ENCODE measurements around the gene PRODH2.
"Not testable (repeated sequence)": the region's sequence is repeated elsewhere in the genome, so short reads cannot be mapped to it uniquely, and the experiment has no call there.

PRODH2 gene

GRCh38 chr19:35773020-35773806 is 39.4 kb downstream of the PRODH2 start:
- ChIA-PET POLR2A (interaction anchor here (0.5 to 1.6 kb wide), 3 partner anchors 16 to 27 kb away, joined by 3 to 9 read pairs (median 3); partner anchors contain the start of genes HSPB6 and LIN37), CTCF (no interaction called here)
- no peak for DNase-seq (ENCODE audit: extremely low spot score)
- TF ChIP-seq ZNF384 (IDR thresholded peaks at IDR 0.05), result no peak
- no peak for TF ChIP-seq HDGF (IDR thresholded peaks at IDR 0.05; ENCODE audit: borderline replicate concordance)
- no peak for TF ChIP-seq ELF4 (IDR thresholded peaks at IDR 0.05)
- no peak for TF ChIP-seq SP1 (IDR thresholded peaks at IDR 0.05)
- no peak for TF ChIP-seq FOXA1 (IDR thresholded peaks at IDR 0.05)
- TF ChIP-seq, protein P1, sequence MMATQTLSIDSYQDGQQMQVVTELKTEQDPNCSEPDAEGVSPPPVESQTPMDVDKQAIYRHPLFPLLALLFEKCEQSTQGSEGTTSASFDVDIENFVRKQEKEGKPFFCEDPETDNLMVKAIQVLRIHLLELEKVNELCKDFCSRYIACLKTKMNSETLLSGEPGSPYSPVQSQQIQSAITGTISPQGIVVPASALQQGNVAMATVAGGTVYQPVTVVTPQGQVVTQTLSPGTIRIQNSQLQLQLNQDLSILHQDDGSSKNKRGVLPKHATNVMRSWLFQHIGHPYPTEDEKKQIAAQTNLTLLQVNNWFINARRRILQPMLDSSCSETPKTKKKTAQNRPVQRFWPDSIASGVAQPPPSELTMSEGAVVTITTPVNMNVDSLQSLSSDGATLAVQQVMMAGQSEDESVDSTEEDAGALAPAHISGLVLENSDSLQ (IDR thresholded peaks at IDR 0.05), result no peak
- no peak for TF ChIP-seq SUZ12 (IDR thresholded peaks at IDR 0.05)
- TF ChIP-seq BHLHE40 (IDR thresholded peaks at IDR 0.05; ENCODE audit: borderline replicate concordance), result no peak
- TF ChIP-seq FOXM1 (IDR thresholded peaks at IDR 0.05; ENCODE audit: borderline replicate concordance), result no peak
- no peak for TF ChIP-seq L3MBTL2 (conservative IDR thresholded peaks at IDR 0.05)
- no peak for TF ChIP-seq TARDBP (IDR thresholded peaks at IDR 0.05)
- no peak for TF ChIP-seq CTBP1 (IDR thresholded peaks at IDR 0.05; ENCODE audit: borderline replicate concordance)
- no peak for TF ChIP-seq ARNT (IDR thresholded peaks at IDR 0.05)
- no peak for TF ChIP-seq FOXK2 (IDR thresholded peaks at IDR 0.05)
- TF ChIP-seq LEF1 (IDR thresholded peaks at IDR 0.05; ENCODE audit: borderline replicate concordance), result no peak
- no peak for TF ChIP-seq NFRKB (IDR thresholded peaks at IDR 0.05)

- CTCF ChIA-PET; DNase-seq (ENCODE audit: extremely low spot score): not testable (repeated sequence)
- POLR2A ChIA-PET, result interaction anchor here (1.6 kb wide), 1 partner anchor 24 kb away, joined by 9 read pairs; the partner anchor contains the start of gene LIN37
These were observed 40.3 kb downstream of the PRODH2 start for GRCh38 chr19:35772362-35772761.

DNA sequence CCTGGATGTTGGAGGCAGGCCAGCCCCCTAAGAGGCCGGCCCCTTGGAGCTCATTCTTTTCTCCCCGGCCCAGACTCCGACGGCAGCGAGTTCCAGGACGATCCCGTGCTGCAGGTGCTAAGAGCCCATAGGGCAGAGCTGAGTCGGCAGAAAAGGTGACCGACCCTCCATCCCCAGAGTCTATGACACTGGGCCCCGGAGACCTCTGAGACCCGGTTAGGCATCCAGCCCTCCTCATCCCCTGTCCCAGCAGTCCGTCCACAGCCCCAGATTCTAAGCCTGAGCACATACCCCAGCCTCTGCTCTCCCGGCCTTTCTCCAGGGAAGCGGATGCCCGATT is 44.6 kb downstream of the PRODH2 start:
- CTCF ChIA-PET, result no interaction called here
- TF ChIP-seq ARNT (IDR thresholded peaks at IDR 0.05) (no peak), CTBP1 (IDR thresholded peaks at IDR 0.05; ENCODE audit: borderline replicate concordance) (no peak), HDGF (IDR thresholded peaks at IDR 0.05; ENCODE audit: borderline replicate concordance) (no peak), NFRKB (IDR thresholded peaks at IDR 0.05) (no peak), FOXK2 (IDR thresholded peaks at IDR 0.05) (no peak), FOXM1 (IDR thresholded peaks at IDR 0.05; ENCODE audit: borderline replicate concordance) (no peak), ZNF384 (IDR thresholded peaks at IDR 0.05) (no peak)
- no peak for DNase-seq (ENCODE audit: extremely low spot score)
- POLR2A ChIA-PET, result no interaction called here

DNA sequence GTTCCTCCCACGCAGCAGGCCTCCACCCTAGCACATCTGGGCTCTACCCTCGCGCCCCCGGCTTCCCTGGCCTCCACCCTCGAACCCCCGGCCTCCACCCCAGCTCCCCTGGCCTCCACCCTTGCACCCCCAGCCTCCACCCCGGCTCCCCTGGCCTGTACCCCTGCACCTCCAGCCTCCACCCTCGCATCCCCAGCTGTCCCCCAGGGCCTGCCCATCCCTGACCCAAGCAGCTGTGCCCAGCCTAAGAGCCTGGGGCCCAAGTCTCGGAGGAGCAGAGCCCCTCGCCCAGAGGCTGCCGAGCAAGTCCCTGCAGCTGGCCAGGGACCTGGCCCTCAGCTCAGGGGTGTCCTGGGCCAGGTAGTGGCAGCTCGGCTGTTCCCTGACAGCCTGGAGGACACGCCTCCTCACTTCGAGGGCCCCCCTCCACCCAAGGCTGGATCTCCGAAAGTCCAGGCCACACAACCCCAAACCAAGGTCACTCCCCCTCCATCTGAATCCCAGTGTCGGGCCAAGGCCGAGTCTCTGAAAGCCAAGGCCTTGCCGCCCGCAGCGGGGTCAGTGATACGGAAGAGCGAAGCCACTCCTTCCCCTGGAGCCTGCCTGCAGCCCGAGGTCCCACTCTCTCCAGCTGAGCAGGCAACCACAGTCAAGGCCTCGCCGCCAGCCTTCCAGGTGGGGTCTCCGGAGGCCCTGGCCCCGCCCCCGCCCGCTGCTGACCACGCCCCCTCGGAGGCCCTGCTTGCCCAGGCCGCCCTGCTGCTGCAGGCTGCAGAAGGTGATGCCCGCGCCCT is 45.2 kb downstream of the PRODH2 start:
- CTCF ChIA-PET, result no interaction called here
- no peak for DNase-seq (ENCODE audit: extremely low spot score)
- TF ChIP-seq FOXM1 (IDR thresholded peaks at IDR 0.05; ENCODE audit: borderline replicate concordance) (no peak), ARNT (IDR thresholded peaks at IDR 0.05) (no peak), L3MBTL2 (conservative IDR thresholded peaks at IDR 0.05) (no peak), HDGF (IDR thresholded peaks at IDR 0.05; ENCODE audit: borderline replicate concordance) (no peak), ELF4 (IDR thresholded peaks at IDR 0.05) (no peak), ZNF384 (IDR thresholded peaks at IDR 0.05) (no peak), SP1 (IDR thresholded peaks at IDR 0.05) (no peak), SUZ12 (IDR thresholded peaks at IDR 0.05) (no peak), BHLHE40 (IDR thresholded peaks at IDR 0.05; ENCODE audit: borderline replicate concordance) (no peak), FOXA1 (IDR thresholded peaks at IDR 0.05) (no peak), TARDBP (IDR thresholded peaks at IDR 0.05) (no peak), NFRKB (IDR thresholded peaks at IDR 0.05) (no peak), FOXK2 (IDR thresholded peaks at IDR 0.05) (no peak), LEF1 (IDR thresholded peaks at IDR 0.05; ENCODE audit: borderline replicate concordance) (no peak)
- TF ChIP-seq, protein P1 (IDR thresholded peaks at IDR 0.05), result no peak
- POLR2A ChIA-PET, result interaction anchor here (0.9 to 1.2 kb wide), 2 partner anchors 19 to 27 kb away, joined by 3 to 4 read pairs; partner anchors contain the start of gene LIN37

DNA sequence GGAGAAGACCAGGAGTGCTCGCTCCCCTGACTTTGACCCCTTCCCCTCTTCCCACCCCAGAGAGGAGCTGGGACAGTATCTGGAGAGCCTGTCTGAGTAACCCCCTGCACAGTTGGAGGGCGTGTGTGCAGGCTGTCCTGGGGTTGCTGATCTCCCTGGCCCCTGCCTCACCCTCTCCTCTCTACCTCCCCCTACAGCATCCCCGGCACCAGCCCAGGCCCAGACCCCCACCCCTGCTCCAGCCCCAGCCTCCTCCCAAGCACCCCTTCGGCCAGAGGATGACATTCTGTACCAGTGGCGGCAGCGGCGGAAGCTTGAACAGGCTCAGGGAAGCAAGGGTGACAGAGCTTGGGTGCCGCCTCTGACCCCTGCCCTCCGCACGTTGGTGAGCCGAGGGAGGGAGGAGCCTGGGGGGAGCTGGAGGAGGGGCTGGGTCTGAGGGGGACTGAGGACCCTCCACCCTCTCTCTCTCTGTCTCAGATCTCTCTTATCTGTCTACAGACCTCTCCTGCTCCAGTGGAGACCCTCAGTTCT is 46.0 kb downstream of the PRODH2 start:
- no peak for DNase-seq (ENCODE audit: extremely low spot score)
- ChIA-PET POLR2A (interaction anchor here (0.8 to 1.2 kb wide), 3 partner anchors 19 to 26 kb away, joined by 3 to 4 read pairs (median 3); partner anchors contain the start of genes LIN37, PSENEN and U2AF1L4), CTCF (no interaction called here)
- TF ChIP-seq, protein P1 (IDR thresholded peaks at IDR 0.05), result no peak
- TF ChIP-seq HDGF (IDR thresholded peaks at IDR 0.05; ENCODE audit: borderline replicate concordance) (no peak), TARDBP (IDR thresholded peaks at IDR 0.05) (no peak), ZNF384 (IDR thresholded peaks at IDR 0.05) (no peak), FOXK2 (IDR thresholded peaks at IDR 0.05) (no peak), L3MBTL2 (conservative IDR thresholded peaks at IDR 0.05) (no peak), FOXA1 (IDR thresholded peaks at IDR 0.05) (no peak), NFRKB (IDR thresholded peaks at IDR 0.05) (no peak), FOXM1 (IDR thresholded peaks at IDR 0.05; ENCODE audit: borderline replicate concordance) (no peak), SUZ12 (IDR thresholded peaks at IDR 0.05) (no peak), ELF4 (IDR thresholded peaks at IDR 0.05) (no peak)
